ENCODE measurements around the gene RABEP2. TPM values are rescaled to one million over a fixed set of nuclear protein-coding genes. Genes with fewer than 3 reads are reported as not detected.
A peak's percentile ranks its signal among the peaks of the same experiment; 100 is the strongest.

RABEP2 gene
- total RNA-seq, 2 experiments from 2014 or later = 84.8 to 87.2 TPM

DNA sequence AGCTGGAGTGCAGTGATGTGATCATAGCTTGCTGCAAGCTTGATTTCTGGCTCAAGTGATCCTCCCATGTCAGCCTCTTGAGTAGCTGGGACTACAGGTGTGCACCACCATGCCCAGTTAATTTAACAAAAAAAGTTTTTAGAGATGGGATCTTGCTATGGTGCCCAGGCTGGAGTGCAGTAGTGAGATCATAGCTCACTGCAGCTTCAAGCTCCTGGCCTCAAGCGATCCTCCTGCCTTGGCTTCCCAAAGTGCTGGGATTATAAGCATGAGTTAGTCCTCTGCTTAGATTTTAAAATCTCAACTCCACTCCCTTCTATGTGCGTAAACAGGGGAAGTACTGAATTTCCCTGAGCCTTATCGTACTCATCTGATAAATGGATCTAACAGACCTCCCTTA lies 6.3 kb downstream of the RABEP2 start:
- Histone ChIP-seq H3K4me3 (ENCODE audit: low read depth, low read length, poor library complexity, severe bottlenecking) (no peak overlapping the region), H3K36me3 (ENCODE audit: insufficient read depth, low read length) (peaks cover 92% of the 10 kb centered on the region), H3K9me2 (ENCODE audit: insufficient read depth, low read length) (no peaks in the 10 kb centered on the region), H3K27ac (ENCODE audit: low read depth, low read length, poor library complexity, severe bottlenecking) (no peak overlapping the region), H3K4me2 (ENCODE audit: low read length) (no peak overlapping the region), H3K79me2 (ENCODE audit: insufficient read depth, low read depth, low read length) (peaks cover 29% of the 10 kb centered on the region; the same call in 1 of the 2 replicates), H3K4me1 (ENCODE audit: insufficient read depth, low read length, poor library complexity, severe bottlenecking) (peaks cover 26% of the 10 kb centered on the region), H3K9me3 (ENCODE audit: low read length) (peaks cover 6% of the 10 kb centered on the region; the same call in 1 of the 2 replicates), H4K20me1 (ENCODE audit: insufficient read depth, low read length) (no peaks in the 10 kb centered on the region), H2AFZ (ENCODE audit: low read length) (no peak overlapping the region)
- CTCF ChIA-PET (ENCODE audit: unreplicated experiment) = no interaction called here
- POLR2A ChIA-PET = interaction anchor here (0.5 to 1.0 kb wide), 2 partner anchors 10 to 18 kb away, joined by 4 to 6 read pairs; no protein-coding TSS in a partner anchor
- DNase-seq (ENCODE audit: low spot score) = no peak
- intact Hi-C loops (cut with micrococcal nuclease; ENCODE audit: unreplicated experiment) = no loop called here
- TF ChIP-seq EZH2phosphoT487 (IDR thresholded peaks at IDR 0.05; ENCODE audit: borderline replicate concordance, low read depth, low read length) = no peak
- TF ChIP-seq, protein P1, sequence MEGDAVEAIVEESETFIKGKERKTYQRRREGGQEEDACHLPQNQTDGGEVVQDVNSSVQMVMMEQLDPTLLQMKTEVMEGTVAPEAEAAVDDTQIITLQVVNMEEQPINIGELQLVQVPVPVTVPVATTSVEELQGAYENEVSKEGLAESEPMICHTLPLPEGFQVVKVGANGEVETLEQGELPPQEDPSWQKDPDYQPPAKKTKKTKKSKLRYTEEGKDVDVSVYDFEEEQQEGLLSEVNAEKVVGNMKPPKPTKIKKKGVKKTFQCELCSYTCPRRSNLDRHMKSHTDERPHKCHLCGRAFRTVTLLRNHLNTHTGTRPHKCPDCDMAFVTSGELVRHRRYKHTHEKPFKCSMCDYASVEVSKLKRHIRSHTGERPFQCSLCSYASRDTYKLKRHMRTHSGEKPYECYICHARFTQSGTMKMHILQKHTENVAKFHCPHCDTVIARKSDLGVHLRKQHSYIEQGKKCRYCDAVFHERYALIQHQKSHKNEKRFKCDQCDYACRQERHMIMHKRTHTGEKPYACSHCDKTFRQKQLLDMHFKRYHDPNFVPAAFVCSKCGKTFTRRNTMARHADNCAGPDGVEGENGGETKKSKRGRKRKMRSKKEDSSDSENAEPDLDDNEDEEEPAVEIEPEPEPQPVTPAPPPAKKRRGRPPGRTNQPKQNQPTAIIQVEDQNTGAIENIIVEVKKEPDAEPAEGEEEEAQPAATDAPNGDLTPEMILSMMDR (conservative IDR thresholded peaks at IDR 0.05; ENCODE audit: low read length) = no peak
- BruUV-seq (replicated peaks) = no TSS peak

DNA sequence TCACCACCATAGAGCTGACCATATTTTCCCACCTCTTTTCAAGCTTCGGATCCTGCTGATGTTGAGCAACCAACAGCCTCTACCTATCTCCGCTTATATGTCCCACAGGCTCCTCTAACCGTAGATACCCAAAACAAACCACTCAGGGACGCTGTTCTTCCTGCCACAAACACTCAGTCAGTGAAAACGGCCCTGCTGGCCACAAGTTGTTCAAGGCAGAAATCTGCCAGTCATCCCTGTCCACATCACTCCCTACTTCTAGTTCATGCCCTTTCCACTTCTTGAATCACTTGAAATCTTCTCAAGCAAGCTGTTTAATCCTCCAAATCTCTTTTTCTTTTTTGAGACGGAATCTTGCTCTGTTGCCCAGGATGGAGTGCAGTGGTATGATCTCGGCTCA lies 7.9 kb downstream of the RABEP2 start:
- BruUV-seq (replicated peaks) = TSS peak; percentile 54
- no peak overlapping the region for H2AFZ ChIP-seq (ENCODE audit: low read length)
- H3K9me2 ChIP-seq (ENCODE audit: insufficient read depth, low read length) = no peaks in the 10 kb centered on the region
- peaks cover 94% of the 10 kb centered on the region for H3K36me3 ChIP-seq (ENCODE audit: insufficient read depth, low read length)
- H3K4me3 ChIP-seq (ENCODE audit: low read depth, low read length, poor library complexity, severe bottlenecking) = no peak overlapping the region
- no peak for DNase-seq (ENCODE audit: low spot score)
- no peak overlapping the region for H3K4me2 ChIP-seq (ENCODE audit: low read length)
- H4K20me1 ChIP-seq (ENCODE audit: insufficient read depth, low read length) = no peaks in the 10 kb centered on the region
- TF ChIP-seq, protein P1 (conservative IDR thresholded peaks at IDR 0.05; ENCODE audit: low read length) = no peak
- TF ChIP-seq EZH2phosphoT487 (IDR thresholded peaks at IDR 0.05; ENCODE audit: borderline replicate concordance, low read depth, low read length) = no peak
- no peaks in the 10 kb centered on the region for H3K9me3 ChIP-seq (ENCODE audit: low read length)
- H3K27ac ChIP-seq (ENCODE audit: low read depth, low read length, poor library complexity, severe bottlenecking) = no peak overlapping the region
- intact Hi-C loops (cut with micrococcal nuclease; ENCODE audit: unreplicated experiment) = no loop called here
- H3K79me2 ChIP-seq (ENCODE audit: insufficient read depth, low read depth, low read length) = peaks cover 15% of the 10 kb centered on the region; the same call in 1 of the 2 replicates
- ChIA-PET POLR2A (interaction anchor here (0.6 to 1.2 kb wide), 2 partner anchors 10 to 16 kb away, joined by 4 to 8 read pairs; partner anchors contain the start of gene CD19), CTCF (ENCODE audit: unreplicated experiment) (no interaction called here)
- H3K4me1 ChIP-seq (ENCODE audit: insufficient read depth, low read length, poor library complexity, severe bottlenecking) = peaks cover 14% of the 10 kb centered on the region

DNA sequence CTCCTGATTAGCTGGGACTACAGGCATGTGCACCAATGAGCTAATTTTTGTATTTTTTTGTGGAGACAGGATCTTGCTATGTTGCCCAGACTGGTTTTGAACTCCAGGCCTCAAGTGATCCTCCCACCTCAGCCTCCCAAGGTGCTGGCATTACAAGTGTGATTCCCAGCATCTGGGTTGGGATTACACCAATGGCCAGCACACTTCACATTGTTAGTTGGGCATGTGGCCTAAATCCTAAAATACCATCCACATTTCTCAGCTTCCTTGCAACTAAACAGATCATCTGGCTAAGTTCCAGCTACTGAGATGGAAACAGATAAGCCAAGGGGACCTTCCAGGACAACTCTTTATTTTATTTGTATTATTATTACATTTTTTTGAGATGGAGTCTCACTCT lies 9.9 kb downstream of the RABEP2 start:
- peaks cover 96% of the 10 kb centered on the region for H3K36me3 ChIP-seq (ENCODE audit: insufficient read depth, low read length)
- POLR2A ChIA-PET = interaction anchor here (0.6 kb wide), 1 partner anchor 62 kb away, joined by 6 read pairs; no protein-coding TSS in a partner anchor

More for the DNA sequence above, 9.9 kb downstream of the RABEP2 start:
- intact Hi-C loops (cut with micrococcal nuclease; ENCODE audit: unreplicated experiment) = no loop called here
- no peak overlapping the region for H3K4me3 ChIP-seq (ENCODE audit: low read depth, low read length, poor library complexity, severe bottlenecking)
- H3K9me3 ChIP-seq (ENCODE audit: low read length) = no peaks in the 10 kb centered on the region
- H3K9me2 ChIP-seq (ENCODE audit: insufficient read depth, low read length) = no peaks in the 10 kb centered on the region
- no peak overlapping the region for H2AFZ ChIP-seq (ENCODE audit: low read length)
- H3K27ac ChIP-seq (ENCODE audit: low read depth, low read length, poor library complexity, severe bottlenecking) = no peak overlapping the region
- no peaks in the 10 kb centered on the region for H4K20me1 ChIP-seq (ENCODE audit: insufficient read depth, low read length)
- H3K4me2 ChIP-seq (ENCODE audit: low read length) = no peak overlapping the region
- no peak for TF ChIP-seq EZH2phosphoT487 (IDR thresholded peaks at IDR 0.05; ENCODE audit: borderline replicate concordance, low read depth, low read length)
- TF ChIP-seq, protein P1 (conservative IDR thresholded peaks at IDR 0.05; ENCODE audit: low read length) = no peak
- no peak for DNase-seq (ENCODE audit: low spot score)
- H3K79me2 ChIP-seq (ENCODE audit: insufficient read depth, low read depth, low read length) = no peaks in the 10 kb centered on the region; the same call in 1 of the 2 replicates
- no TSS peak for BruUV-seq (replicated peaks)
- H3K4me1 ChIP-seq (ENCODE audit: insufficient read depth, low read length, poor library complexity, severe bottlenecking) = peaks cover 23% of the 10 kb centered on the region
- CTCF ChIA-PET (ENCODE audit: unreplicated experiment) = no interaction called here

Measured in OCI-LY7 (cell line).